Measurements from ENCODE around the gene COL1A2.
A peak's percentile ranks its signal among the peaks of the same experiment; 100 is the strongest.

The COL1A2 gene

DNA sequence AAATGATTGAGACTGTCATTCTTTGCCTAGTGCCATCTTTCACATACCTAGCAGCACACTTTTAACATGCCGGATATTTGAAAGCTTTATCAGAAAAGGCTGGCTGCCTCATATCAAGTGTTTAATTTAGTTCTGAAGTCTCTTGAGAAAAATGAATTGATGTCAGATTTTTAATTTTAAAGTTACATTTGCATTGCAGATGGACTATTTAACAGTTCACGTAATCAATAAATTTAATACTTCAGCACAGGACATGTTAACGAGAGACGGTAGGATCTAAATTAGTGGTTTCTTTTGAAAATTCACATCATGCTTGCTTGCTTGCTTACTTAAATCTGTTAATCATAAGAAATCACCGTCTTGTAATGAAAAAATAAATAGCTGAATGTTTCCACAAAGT, 51.6 kb downstream of the COL1A2 start:
- H3K4me3 ChIP-seq (ENCODE audit: low read depth, low read length) = no peak overlapping the region
- TF ChIP-seq CTCF (IDR thresholded peaks at IDR 0.05; ENCODE audit: low read depth, low read length) = no peak
- DNase-seq (ENCODE audit: low read depth, low spot score) = no peak
- in situ Hi-C loops (cut with HindIII; ENCODE audit: low sequenced_read_pairs) = no loop called here

DNA sequence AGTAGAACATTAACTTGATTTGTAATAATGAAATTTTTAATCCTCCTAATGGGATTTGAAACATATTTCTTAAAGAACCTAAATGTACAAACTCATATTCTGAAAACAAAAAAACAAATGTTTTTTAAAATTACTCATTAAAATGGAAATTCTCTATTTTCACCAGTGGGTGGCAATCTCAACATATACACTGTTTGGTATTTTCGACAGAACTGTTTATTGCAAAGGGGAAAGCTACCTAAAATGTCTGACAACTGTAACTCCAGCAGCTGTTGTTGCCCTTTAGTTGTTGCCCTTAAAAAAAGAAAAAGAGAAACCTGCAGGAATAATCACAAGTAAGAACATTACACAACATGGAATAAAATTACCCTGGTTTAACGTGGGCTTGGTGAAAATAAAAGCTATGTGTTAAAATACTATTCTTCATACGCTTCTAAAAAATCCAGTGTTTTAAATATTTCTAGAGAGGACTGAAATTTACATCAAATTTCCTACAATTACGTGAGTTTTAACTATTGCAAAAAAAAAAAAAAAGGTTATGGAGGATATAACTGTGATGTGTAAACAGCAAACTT, 54.5 kb downstream of the COL1A2 start:
- in situ Hi-C loops (cut with HindIII; ENCODE audit: low sequenced_read_pairs) = no loop called here
- peak; percentile 48 for TF ChIP-seq CTCF (IDR thresholded peaks at IDR 0.05; ENCODE audit: low read depth, low read length)
- H3K4me3 ChIP-seq (ENCODE audit: low read depth, low read length) = no peak overlapping the region
- peak; percentile 60 for DNase-seq (ENCODE audit: low read depth, low spot score)

DNA sequence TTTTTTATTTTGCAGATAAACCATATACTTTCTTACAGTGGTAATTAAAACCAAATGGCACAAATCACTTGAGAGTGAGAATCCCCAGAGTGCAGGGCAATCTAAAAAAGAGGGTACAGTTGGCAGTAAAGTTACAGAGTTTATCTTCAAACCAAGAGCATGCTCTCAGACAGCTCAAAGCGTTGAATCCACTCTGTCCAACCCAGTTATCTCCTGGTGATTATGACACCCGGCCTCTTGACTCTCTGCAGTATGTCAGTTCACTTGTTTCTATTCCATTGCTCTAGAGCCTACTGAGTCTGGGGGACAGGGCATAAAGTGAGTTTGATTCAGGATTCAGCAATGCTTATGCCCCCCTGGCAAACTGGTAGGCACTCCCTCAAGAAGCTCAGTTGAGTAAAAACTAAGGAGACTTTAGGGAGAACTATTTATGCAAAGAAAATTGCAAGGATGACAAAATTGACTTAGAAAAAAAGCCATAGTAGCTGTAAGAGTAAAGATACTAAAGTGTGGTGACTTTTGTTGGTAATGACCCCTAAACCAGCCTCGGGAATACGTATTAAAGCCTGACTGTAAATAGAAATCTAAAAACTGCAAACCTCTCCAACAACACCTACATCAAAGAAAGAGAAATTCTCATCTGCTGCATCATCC, 55.5 kb downstream of the COL1A2 start:
- no peak for DNase-seq (ENCODE audit: low read depth, low spot score)
- in situ Hi-C loops (cut with HindIII; ENCODE audit: low sequenced_read_pairs) = no loop called here
- TF ChIP-seq CTCF (IDR thresholded peaks at IDR 0.05; ENCODE audit: low read depth, low read length) = no peak
- H3K4me3 ChIP-seq (ENCODE audit: low read depth, low read length) = no peak overlapping the region

DNA sequence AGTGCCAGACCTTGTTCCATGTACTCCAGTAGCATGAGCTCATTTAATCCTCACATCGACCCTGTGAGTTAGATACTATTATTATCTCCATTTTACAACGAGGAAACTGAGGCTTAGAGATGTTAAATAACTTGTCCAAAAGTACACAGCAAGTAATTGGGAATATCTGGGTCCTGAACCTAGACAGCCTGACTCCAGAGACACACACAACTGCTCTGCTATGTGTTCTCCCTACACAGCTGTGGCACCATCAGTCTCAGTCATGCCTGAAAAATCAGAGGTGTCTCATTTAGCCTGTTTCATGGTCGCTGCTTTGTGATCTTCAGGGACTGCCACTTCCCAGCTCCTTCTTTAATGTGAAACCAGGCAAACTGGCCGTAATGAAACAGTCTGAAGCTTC, 56.5 kb downstream of the COL1A2 start:
- no peak for DNase-seq (ENCODE audit: low read depth, low spot score)
- H3K4me3 ChIP-seq (ENCODE audit: low read depth, low read length) = no peak overlapping the region
- in situ Hi-C loops (cut with HindIII; ENCODE audit: low sequenced_read_pairs) = no loop called here
- no peak for TF ChIP-seq CTCF (IDR thresholded peaks at IDR 0.05; ENCODE audit: low read depth, low read length)

DNA sequence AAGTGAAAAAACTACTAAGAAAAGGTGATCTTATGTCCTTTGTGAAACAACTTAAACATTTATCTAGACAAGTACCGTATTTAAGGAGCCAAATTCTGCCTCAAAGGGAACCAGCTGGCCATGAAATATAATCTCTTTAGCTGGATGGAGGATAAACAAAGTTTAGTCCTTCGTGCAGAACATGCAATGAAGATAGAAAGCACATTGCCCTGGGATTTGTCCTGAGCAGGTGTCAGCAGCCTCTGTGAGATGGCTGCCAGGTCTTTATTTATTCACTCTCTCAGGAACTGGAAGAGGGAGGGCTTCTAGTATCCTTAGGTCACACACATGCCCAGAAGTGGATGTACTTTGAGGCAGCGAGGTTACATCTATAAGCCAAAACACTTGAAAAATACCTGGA, 57.5 kb downstream of the COL1A2 start:
- no peak overlapping the region for H3K4me3 ChIP-seq (ENCODE audit: low read depth, low read length)
- in situ Hi-C loops (cut with HindIII; ENCODE audit: low sequenced_read_pairs) = no loop called here
- DNase-seq (ENCODE audit: low read depth, low spot score) = no peak
- no peak for TF ChIP-seq CTCF (IDR thresholded peaks at IDR 0.05; ENCODE audit: low read depth, low read length)

DNA sequence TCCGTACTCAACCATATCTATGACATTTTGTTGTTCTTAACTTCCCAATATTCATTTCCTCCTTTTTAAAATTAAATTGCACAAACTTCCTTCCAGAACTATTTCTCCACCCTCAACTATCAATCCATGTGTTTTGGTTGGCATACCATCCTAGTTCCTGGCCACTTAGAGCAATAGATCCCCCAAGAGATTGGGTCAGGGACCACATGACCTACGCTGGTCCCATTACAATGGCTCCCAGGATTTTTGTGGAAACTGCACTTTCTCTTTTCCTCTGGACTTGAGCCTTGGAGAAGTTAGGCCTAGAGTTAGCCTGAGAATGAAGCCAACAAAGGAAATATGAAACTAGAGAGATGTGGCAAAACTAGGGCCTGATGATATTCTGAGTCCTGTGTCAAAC, 59.2 kb downstream of the COL1A2 start:
- TF ChIP-seq CTCF (IDR thresholded peaks at IDR 0.05; ENCODE audit: low read depth, low read length) = no peak
- no peak for DNase-seq (ENCODE audit: low read depth, low spot score)
- in situ Hi-C loops (cut with HindIII; ENCODE audit: low sequenced_read_pairs) = no loop called here
- no peak overlapping the region for H3K4me3 ChIP-seq (ENCODE audit: low read depth, low read length)

All from astrocyte of the spinal cord (primary cell).